Stimulated activated CD4-positive, alpha-beta T cell treated with anti-CD3 and anti-CD28 coated beads, Interleukin-4, amount 100 ng/mL, for 1 hour (primary cell): ENCODE results near the gene CFAP54.
"Not testable (repeated sequence)": the region's sequence is repeated elsewhere in the genome, so short reads cannot be mapped to it uniquely, and the experiment has no call there.

ENCODE experiments used
- DNase-seq: peaks from one replicate; pipeline ENCODE4 v3.0.0-alpha.2; 2020

CFAP54 gene

DNA sequence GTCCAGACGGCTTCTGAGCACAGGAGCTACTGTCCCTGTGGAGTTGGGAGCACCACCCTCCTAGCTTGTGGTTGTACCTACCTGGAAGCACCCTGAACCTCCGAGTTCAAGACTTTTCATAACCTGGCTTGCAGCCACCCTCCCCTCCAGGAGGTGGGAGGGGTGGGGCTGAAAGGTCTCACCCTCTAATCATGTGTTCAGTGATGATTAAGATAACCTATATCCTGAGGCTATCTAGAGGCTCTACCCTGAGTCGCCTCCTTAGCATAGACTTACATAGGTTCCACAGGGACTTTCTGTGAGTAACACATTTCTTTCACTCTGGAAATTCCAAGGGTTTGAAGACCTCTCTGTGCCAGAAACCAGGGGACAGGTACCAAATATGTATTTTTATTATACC, 146.5 kb downstream of the CFAP54 start:
- DNase-seq, result no peak

DNA sequence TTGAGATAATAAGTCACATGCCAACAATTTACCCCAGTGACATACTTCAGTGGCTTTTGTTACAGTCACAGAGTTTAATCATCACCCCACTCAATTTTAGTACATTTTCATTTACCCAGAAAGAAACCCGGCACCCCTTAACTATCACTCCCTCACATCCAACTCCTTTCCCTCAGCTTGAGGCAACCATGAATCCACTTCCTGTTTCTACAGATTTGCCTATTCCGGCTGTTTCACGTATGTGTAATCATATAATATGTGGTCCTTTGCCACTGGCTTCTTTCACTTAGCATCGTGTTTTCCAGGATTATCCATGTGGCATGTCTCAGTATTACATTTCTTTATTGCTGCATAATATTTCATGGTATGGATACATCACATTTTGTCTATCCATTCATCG, 147.5 kb downstream of the CFAP54 start:
- no peak for DNase-seq

DNA sequence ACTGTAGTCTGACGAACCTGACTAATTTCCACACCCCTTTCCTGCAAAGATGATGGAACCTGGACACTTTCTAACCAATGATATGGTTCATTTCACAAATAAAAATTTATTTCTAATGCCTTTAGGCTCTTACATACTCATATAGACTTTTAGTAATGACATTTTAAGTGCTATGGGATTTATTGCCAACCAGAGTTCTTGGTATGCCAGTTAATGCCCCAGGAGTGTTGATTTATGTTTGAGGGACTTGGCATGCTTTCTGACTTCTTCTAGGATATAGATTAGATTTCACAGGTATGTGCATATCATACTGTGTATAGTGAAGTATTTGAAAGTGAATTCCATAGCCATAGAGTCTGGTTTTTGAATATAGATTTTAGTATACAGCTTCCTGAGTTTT, 159.5 kb downstream of the CFAP54 start:
- DNase-seq, result no peak

DNA sequence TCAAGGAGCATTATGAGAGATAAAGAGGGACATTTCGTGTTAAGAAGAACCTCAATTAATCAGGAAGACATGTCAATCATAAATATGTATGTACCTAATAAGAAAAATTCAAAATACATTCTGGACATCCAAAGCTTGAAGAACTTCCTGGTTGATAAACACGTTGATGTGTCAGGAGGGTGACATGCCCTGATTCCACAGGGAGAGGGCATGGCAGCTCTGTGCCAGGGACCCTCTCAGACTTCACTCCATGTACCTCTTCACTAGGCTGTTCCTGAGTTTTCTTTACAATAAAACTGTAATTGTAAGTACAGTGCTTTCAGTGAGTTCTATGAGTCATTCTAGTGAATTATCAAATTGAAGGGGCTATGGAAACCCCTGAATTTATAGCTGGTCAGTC, 163.5 kb downstream of the CFAP54 start:
- no peak for DNase-seq

DNA sequence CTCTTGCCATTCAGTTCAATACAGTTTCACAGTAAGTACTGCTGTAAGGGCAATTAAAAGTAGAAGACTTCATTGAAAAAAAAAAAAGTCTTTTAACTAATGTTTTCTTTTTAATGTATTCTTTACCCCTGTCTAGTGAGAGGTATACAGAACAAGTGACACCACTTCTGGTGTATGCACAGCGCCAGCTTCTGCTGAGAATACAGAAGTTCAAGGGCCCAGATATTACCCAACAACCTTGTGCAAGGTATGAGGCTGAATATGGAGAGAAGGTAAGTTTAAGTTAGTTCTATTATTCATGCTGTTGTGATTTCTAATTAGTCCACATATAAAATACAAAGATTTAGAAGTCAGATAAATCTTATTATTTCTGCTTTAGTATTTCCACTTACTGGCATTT, 168.7 kb downstream of the CFAP54 start:
- no peak for DNase-seq

DNA sequence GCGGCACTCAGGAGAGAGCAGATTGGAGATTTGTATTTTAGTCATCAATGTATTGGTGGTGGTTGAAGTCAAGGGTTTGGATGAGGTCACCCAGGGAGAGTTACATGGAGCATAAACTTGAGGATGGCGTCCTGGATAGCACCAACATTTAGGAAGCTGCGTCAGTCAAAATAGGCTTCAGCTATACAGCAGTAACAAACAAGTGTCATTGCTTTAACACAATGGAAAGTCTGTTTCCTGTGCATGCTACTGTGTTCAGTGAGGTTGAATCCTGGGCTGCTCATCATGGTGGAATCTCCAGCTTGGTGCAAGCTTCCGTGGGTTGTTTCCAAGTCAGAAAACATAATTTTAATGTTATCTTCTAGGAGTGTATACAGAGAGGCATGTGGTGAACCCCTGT, 180.4 kb downstream of the CFAP54 start:
- no peak for DNase-seq

DNA sequence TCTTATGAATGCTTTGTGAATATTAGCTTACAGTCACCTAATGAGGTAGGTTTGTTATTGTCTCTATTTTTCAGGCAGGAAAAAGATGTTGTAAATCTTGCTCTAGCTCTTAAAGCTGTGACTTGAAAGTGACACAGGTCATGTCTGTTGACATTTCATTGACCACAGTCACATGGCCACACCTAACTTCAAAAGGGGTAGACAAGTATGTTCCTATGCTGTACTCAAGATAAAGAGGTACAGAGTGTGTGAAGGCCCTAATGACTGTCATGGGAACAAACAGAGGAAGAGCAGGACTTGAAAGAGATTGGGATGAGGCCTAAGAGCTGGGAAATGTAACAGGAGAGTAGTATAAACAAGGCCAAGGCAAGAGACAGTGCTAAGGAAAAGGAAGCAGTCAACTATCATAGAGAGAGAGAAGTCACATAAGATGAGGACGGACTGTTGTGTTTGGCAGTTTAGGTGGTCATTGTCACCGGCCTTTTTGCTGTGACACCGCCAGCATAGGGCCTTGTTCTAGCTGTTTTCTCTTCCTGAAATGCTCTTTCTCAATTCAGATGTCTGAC, 181.0 kb downstream of the CFAP54 start:
- no peak for DNase-seq

DNA sequence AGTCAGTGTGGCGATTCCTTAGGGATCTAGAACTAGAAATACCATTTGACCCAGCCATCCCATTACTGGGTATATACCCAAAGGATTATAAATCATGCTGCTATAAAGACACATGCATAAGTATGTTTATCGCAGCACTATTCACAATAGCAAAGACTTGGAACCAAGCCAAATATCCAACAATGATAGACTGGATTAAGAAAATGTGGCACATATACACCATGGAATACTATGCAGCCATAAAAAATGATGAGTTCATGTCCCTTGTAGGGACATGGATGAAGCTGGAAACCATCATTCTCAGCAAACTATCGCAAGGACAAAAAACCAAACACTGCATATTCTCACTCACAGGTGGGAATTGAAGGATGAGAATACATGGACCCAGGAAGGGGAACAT, 186.1 kb downstream of the CFAP54 start:
- not testable (repeated sequence) for DNase-seq

DNA sequence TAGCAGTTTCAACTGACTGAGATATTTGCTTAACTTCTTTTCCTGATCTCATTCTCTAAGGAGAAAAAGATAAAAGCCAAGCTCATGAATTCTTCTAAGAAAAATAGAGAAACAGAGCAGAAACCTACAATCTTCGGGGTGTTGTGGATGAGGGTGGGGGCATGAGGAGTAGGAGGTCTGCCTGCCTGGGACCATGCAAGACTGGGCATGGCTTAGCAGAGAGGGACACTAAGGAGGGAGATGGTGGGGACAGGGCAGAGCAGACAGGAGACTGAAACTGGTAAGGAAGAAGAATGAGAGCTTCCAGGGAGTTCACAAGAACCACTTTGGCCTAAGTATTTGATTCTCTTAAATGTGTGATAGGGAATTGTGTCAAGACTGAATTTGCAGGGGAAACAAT, 188.0 kb downstream of the CFAP54 start:
- DNase-seq, result no peak

DNA sequence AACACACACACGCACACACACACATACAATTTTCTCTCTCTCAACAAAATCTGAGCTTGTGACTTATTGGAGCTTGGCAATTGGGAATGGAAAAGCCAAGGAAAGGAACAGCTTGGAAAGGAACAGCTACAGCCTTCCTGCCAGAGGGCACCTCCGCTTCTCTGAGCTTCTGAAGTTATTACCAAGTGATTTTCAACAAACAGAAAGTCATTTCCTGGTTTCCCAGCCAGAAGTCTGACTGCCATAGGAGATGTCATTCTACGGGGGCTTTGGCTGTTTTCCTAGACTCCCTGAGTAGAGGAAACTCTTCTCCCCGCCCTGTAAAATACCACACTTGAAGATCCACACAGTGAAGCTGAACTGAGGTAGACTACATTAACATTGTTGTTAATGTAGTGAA, 198.3 kb downstream of the CFAP54 start:
- DNase-seq, result no peak

DNA sequence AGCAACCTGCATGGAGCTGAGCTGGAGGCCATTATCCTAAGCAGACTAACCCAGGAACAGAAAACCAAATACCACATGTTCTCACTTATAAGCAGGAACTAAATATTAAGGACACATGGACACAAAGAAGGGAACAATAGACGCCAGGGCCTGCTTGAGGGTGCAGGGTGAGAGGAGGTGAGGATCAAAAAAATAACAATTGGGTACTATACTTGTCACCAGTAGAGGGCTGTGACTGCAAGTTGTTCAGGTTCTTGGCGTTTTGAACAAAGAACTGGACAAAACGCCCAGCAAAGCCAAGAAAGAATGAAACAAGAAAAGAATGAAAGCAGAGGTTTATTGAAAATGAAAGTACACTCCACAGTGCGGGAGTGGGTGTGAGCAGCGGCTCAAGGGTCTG, 209.1 kb downstream of the CFAP54 start:
- no peak for DNase-seq

DNA sequence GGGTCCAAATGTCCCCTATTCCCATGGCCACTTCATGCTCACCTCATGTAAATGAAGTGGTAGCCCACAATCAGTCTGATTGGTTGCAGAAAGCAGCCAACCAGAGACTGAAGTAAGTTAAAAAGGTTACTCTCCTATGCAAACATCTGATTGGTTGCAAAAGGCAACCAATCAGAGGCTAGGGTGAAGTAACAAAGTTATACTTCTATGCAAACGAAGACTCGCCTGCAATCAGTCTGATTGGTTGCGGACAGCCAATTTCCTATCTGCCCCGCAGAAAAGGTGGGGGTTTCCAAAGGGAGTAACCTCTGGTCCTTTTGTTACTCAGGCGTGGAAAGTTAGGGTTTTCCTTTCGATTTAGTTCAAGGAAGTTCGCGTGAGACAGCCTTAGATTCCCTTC, 209.6 kb downstream of the CFAP54 start:
- no peak for DNase-seq

DNA sequence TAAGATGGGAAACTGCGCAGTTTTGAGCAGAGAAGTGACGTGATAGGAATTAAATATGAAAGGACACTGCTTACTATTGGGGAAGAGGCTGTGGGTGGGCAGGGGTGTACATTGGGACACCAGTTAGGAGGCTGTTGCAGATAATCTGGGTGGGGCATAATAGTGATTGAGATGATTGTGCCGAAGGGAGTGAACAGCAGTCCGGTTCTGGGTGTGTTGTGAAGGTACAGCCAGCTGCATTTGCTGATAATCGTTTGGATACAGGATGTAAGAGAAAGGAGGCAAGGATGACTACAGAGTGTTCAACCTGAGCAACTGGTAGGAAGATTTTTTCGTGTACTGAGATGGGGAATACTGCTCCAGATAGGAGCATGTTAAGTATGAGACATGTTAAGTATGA, 212.5 kb downstream of the CFAP54 start:
- no peak for DNase-seq

DNA sequence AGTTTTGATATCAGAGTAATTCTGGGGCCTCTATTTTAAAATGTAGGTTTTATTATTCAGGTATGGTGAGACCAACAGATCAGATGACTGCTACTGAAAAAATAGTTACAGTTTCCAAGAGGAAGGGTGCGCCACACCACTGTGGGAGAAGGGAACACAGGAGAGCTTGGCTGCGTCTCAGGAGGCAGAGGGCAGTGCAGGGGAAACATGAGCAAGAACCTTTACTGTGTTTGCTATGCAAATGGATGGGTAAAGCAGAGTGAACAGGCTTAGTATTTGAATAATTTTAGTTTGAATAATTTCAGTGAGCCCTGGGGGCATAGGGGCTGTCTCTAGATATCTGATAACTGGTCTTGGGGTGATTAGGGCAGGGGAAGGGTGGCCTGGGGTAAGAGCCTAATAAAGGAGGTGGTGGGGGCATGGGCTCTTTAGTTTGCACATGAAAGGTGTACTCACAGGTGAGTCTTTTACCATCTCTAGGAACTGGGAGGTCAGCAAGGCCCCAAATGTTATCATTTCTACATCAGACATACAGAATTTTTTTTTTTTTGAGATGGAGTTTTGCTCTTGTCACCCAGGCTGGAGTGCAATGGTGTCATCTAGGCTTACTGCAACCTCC, 220.9 kb downstream of the CFAP54 start:
- DNase-seq, result no peak

DNA sequence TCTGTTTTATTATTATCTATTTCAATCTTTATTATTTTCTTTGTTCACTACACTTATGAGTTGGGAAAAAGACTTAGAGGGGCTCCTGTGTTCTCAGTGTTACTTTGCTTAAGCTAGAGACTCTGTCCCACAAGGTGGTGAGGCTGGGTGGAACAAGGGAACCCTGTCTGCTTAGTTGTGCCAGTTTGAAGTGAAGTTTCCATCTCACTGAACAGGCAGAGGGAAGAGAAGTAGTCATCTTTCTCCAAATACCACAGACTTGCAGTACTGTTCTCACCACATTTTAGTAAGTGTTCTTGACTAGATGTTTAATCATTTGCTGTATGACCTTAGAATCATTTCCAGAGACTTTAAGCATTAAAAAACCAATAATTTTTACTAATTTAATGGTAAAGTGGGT, 222.0 kb downstream of the CFAP54 start:
- no peak for DNase-seq

DNA sequence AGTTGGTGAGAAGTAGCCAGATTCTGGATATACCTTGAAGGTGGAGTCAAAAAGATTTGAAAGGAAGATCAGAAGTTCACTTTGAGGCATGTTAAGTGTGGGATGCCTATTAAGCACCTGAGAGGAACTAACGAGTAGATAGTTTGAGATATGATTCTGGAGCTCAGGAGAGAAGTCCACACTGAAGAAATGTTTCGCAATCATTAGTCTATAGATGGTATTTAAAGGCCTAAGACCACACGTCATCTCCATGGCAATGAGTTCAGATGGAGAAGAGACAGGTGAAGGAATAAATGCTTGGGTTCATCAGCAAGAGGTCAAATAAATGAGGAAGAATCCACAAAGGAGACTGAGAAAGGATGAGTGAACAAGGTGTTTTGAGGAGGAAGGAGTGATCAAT, 224.8 kb downstream of the CFAP54 start:
- DNase-seq, result no peak

DNA sequence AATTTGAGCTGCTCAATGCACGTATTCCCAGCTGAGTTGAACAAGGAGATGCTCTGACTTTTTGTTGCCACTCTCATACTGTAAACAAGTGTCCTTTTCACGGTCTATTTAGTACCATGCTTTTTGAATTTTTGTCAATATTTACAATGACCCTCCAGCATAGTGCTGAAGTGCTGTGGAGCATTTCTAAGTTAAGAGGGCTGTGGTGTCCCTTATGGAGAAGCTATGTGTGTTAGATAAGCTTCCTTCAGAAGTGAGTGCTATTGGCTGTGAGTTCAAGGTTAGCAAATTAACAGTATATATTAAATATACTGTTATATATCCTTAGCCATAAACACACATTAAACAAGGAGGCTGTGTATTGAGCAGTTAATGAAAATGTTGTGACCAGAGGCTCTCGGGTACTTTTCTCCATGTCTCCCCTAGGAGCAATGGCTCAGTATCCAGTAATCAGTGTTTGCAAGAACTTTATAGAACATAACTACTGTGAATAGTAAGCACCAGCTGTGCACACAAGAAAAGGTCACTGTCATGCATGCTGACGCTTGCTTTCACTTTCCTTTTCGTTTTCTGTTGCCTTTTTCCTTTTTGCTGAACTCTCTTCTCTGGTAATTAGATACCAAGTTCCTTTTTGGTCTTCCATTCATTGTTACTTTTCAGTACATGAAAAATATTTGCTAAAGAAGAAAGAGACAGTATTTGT, 230.4 kb downstream of the CFAP54 start:
- no peak for DNase-seq

DNA sequence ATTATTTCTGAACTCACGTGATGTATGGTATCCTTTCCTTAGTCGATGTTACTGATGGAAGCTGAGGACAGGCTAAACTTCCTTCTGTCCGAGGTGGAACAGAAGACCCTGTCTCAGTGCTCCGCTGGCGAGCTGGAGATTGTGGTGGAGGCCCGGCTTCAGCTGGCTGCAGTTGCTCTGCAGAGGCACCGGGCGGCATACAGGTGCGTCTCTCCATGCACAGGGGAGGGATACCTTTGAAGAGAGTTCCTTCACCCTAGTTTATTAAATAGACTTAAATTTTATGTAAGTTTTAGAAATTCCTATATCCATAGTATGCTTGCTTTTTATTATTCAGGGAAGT, 231.0 kb downstream of the CFAP54 start:
- DNase-seq, result peak; percentile 7

DNA sequence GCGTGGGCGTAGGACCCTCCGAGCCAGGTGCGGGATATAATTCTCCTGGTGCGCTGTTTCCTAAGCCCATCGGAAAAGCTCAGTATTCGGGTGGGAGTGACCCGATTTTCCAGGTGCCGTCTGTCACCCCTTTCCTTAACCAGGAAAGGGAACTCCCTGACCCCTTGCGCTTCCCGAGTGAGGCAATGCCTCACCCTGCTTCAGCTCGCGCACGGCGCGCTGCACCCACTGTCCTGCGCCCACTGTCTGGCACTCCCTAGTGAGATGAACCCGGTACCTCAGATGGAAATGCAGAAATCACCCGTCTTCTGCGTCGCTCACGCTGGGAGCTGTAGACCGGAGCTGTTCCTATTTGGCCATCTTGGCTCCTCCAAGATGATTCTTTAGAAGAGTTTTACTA, 240.1 kb downstream of the CFAP54 start:
- DNase-seq, result not testable (repeated sequence)

DNA sequence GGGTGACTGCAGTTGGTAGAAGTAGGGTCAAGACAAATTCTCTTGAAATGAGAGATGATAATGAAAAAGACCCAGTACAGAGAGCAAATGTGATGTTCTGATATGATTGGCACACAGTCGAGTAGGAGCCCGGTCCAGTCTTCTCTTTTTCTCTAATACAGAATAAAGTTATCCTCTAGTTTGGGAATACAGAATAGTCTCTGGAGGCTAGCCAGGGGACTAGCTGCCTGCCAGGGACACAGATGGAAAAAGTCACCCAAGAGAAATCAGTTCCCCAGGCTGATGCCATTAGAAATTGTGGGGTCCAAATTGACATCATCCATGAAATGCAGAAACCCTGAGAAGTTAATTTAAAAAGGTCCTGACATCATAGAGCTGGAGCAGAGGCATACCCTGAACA, 240.5 kb downstream of the CFAP54 start:
- no peak for DNase-seq

DNA sequence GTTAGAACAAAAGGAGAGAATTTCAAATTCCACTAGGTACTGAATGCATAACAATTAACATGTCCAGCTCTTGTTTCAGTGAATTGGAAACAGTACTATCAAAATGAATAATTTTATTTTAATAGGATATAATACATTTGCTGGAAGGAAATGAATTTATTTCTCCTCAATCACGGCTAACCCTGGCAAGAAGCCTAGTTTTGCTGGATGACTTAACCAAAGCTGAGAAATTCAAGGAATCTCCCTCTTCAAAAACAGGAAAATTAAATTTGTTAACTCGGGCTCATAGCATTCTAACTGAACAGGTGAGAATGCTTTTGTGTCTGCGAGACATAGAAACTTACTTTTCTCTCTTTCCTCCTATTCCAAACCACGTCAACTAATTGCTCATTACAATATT, 254.2 kb downstream of the CFAP54 start:
- no peak for DNase-seq

DNA sequence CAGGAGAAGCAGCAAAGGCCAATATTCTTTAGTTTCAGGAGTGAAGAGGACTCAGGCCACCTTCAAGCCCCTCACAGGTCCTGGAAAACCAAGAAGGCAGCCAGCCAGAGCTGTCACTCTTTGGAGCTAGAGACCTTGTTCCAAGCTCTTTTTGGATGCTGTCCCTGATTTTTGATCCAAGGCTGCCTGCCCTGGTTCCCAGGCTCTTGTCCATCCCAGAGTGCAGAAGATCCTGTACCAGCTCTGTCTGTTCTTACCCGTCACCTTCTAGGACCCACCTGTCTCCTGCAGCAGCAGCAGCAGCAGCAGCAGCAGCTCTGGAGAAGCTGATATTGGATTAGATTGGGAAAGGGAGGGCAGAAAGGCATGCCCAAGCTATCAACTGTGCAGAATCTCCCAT, 260.6 kb downstream of the CFAP54 start:
- no peak for DNase-seq

DNA sequence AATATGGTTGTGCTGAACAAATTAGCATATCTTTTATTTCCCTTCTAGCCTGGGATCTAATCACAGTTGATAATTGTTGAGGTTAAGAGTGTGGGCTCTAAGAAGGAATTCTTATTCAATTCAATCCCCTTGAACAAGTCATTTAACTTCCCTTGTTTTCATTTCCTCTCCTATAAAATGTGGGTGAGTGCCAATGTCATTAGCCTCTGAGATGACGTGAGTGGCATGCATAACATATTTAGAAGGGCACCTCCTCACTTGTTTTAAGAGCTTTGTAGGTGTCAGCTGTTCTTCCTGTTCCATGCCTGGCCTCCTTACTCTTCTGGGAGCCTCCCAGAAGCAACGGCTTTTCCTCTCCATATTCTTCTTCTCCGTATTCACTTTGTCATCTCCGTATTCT, 262.2 kb downstream of the CFAP54 start:
- DNase-seq, result no peak

DNA sequence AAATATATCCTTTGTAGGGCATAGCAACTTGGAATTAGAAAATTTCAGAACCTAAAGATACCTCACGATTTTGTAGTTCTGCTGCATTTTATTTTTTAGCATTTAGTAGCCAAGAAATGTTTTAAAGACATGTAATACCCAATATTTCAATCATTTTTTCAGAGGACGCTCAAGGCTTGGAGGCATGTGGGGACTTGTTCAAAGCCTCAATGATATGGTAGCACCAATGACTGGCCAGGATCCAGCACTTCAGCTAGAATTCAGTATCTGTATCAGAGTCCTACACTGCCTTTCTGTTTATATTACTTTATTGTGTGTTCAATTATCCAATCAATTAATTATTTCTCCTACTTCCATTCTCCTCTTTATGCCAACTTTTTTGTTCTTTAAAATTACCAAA, 262.8 kb downstream of the CFAP54 start:
- DNase-seq, result no peak

DNA sequence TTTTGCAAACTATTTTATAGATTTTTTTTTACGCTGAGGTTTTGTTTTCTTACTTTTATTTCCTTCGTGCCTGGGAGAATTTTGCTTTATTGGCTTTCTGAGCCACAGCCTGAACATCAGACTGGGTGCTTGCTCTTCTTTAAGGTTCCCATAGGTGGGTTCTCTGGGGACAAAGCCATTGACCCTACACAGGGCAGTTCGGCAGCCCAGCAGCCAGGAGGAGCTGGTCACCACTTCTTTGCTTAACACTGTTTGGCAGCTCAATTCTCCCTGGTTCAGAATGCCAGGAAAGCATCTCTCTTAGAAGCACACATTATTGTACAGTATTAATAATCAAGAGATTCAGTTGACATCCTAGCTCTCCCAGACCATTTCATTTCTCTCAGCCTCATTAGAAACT, 276.9 kb downstream of the CFAP54 start:
- no peak for DNase-seq
